ENCODE data around the gene RASAL2. TPM values are rescaled to one million over a fixed set of nuclear protein-coding genes. Genes with fewer than 3 reads are reported as not detected.

Gene RASAL2
- total and polyA plus RNA-seq, 2 of the 13 experiments (the other 11 are each of a cell fraction or from before 2014, with no cell fraction given), result 5.4 to 5.9 TPM

DNA sequence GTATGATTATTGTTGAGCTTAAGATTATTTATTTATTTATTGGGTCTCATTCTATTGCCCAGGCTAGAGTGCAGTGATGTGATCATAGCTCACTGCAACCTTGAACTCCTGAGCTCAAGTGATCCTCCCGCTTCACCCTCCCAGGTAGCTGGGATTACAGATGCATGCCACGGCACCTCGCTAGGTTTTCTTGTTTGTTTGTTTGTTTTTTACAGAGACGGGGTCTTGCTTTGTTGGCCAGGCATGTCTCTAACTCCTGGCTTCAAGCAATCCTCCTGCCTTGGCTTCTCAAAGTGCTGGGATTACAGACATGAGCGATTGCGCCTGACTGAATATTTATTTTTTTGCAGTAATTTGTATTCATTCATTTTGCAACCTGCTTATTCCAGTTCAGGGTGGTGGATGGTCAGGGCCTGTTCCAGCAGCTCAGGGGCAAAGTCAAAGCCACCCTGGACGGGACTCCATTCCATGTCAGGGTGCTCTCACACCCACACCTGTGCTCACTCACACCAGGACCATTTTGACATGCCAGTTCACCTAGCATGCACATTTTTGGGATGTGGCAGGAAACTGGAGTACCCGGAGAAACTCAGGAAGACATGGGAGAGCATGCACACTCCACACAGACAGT, 29.6 kb upstream of the RASAL2 start (continued):
- peak; percentile 64 for TF ChIP-seq HNF4A (CRISPR knock-in tag; IDR thresholded peaks at IDR 0.05)
- TF ChIP-seq ZNF44 (CRISPR knock-in tag; IDR thresholded peaks at IDR 0.05), result no peak
- no peak for TF ChIP-seq ESRRA (CRISPR knock-in tag; IDR thresholded peaks at IDR 0.05; ENCODE audit: low read depth)
- TF ChIP-seq NFIC (IDR thresholded peaks at IDR 0.05; ENCODE audit: low read length), result no peak
- no peak for TF ChIP-seq FOXP1 (IDR thresholded peaks at IDR 0.05)
- peak; percentile 72 for TF ChIP-seq FOXP1 (CRISPR knock-in tag; IDR thresholded peaks at IDR 0.05)
- TF ChIP-seq, protein P1, sequence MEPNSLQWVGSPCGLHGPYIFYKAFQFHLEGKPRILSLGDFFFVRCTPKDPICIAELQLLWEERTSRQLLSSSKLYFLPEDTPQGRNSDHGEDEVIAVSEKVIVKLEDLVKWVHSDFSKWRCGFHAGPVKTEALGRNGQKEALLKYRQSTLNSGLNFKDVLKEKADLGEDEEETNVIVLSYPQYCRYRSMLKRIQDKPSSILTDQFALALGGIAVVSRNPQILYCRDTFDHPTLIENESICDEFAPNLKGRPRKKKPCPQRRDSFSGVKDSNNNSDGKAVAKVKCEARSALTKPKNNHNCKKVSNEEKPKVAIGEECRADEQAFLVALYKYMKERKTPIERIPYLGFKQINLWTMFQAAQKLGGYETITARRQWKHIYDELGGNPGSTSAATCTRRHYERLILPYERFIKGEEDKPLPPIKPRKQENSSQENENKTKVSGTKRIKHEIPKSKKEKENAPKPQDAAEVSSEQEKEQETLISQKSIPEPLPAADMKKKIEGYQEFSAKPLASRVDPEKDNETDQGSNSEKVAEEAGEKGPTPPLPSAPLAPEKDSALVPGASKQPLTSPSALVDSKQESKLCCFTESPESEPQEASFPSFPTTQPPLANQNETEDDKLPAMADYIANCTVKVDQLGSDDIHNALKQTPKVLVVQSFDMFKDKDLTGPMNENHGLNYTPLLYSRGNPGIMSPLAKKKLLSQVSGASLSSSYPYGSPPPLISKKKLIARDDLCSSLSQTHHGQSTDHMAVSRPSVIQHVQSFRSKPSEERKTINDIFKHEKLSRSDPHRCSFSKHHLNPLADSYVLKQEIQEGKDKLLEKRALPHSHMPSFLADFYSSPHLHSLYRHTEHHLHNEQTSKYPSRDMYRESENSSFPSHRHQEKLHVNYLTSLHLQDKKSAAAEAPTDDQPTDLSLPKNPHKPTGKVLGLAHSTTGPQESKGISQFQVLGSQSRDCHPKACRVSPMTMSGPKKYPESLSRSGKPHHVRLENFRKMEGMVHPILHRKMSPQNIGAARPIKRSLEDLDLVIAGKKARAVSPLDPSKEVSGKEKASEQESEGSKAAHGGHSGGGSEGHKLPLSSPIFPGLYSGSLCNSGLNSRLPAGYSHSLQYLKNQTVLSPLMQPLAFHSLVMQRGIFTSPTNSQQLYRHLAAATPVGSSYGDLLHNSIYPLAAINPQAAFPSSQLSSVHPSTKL (CRISPR knock-in tag; IDR thresholded peaks at IDR 0.05), result peak; percentile 47
- peak; percentile 78 for TF ChIP-seq ZNF121 (CRISPR knock-in tag; IDR thresholded peaks at IDR 0.05)
- no peak for TF ChIP-seq THAP11 (CRISPR knock-in tag; IDR thresholded peaks at IDR 0.05)
- TF ChIP-seq, protein P2, sequence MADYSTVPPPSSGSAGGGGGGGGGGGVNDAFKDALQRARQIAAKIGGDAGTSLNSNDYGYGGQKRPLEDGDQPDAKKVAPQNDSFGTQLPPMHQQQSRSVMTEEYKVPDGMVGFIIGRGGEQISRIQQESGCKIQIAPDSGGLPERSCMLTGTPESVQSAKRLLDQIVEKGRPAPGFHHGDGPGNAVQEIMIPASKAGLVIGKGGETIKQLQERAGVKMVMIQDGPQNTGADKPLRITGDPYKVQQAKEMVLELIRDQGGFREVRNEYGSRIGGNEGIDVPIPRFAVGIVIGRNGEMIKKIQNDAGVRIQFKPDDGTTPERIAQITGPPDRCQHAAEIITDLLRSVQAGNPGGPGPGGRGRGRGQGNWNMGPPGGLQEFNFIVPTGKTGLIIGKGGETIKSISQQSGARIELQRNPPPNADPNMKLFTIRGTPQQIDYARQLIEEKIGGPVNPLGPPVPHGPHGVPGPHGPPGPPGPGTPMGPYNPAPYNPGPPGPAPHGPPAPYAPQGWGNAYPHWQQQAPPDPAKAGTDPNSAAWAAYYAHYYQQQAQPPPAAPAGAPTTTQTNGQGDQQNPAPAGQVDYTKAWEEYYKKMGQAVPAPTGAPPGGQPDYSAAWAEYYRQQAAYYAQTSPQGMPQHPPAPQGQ (CRISPR knock-in tag; IDR thresholded peaks at IDR 0.05; ENCODE audit: borderline replicate concordance), result no peak
- TF ChIP-seq KLF9 (CRISPR knock-in tag; IDR thresholded peaks at IDR 0.05; ENCODE audit: low read depth), result no peak
- TF ChIP-seq RARA (CRISPR knock-in tag; IDR thresholded peaks at IDR 0.05), result peak; percentile 42; the same call in 1 of the 2 replicates
- TF ChIP-seq GATAD2A (CRISPR knock-in tag; IDR thresholded peaks at IDR 0.05), result 0 out of 2 replicates have a peak, but pooled peaks have one; percentile 22
- no peak for TF ChIP-seq POLR2AphosphoS5 (IDR thresholded peaks at IDR 0.05; ENCODE audit: low read depth, low read length)
- TF ChIP-seq NFKB2 (CRISPR knock-in tag; IDR thresholded peaks at IDR 0.05; ENCODE audit: borderline replicate concordance), result no peak
- no peak for TF ChIP-seq CREM (IDR thresholded peaks at IDR 0.05)
- no peak for TF ChIP-seq CREM (CRISPR knock-in tag; IDR thresholded peaks at IDR 0.05)
- TF ChIP-seq, protein P3, sequence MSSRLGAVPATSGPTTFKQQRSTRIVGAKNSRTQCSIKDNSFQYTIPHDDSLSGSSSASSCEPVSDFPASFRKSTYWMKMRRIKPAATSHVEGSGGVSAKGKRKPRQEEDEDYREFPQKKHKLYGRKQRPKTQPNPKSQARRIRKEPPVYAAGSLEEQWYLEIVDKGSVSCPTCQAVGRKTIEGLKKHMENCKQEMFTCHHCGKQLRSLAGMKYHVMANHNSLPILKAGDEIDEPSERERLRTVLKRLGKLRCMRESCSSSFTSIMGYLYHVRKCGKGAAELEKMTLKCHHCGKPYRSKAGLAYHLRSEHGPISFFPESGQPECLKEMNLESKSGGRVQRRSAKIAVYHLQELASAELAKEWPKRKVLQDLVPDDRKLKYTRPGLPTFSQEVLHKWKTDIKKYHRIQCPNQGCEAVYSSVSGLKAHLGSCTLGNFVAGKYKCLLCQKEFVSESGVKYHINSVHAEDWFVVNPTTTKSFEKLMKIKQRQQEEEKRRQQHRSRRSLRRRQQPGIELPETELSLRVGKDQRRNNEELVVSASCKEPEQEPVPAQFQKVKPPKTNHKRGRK (CRISPR knock-in tag; IDR thresholded peaks at IDR 0.05), result no peak
- TF ChIP-seq AGO2 (optimal IDR thresholded peaks at IDR 0.05; ENCODE audit: low read depth, low read length), result no peak

Data from HepG2 (cell line).